ENCODE data around the gene NDUFAF8. TPM values are rescaled to one million over a fixed set of nuclear protein-coding genes. Genes with fewer than 3 reads are reported as not detected.

The NDUFAF8 gene
- total RNA-seq, 2 experiments from 2014 or later, result 129 to 165 TPM

- no peak overlapping the region for H2AFZ ChIP-seq (ENCODE audit: low read length)
- ChIA-PET CTCF (ENCODE audit: unreplicated experiment) (no interaction called here), POLR2A (no interaction called here)
- TF ChIP-seq EZH2phosphoT487 (IDR thresholded peaks at IDR 0.05; ENCODE audit: borderline replicate concordance, low read depth, low read length) (no peak), CTCF (conservative IDR thresholded peaks at IDR 0.05; ENCODE audit: low read length) (no peak)
- H4K20me1 ChIP-seq (ENCODE audit: insufficient read depth, low read length), result no peaks in the 10 kb centered on the region
- intact Hi-C loops (cut with micrococcal nuclease; ENCODE audit: unreplicated experiment), result no loop called here
- peaks cover 11% of the 10 kb centered on the region for H3K4me1 ChIP-seq (ENCODE audit: insufficient read depth, low read length, poor library complexity, severe bottlenecking)
- no TSS peak for BruUV-seq (replicated peaks)
- H3K36me3 ChIP-seq (ENCODE audit: insufficient read depth, low read length), result peaks cover 23% of the 10 kb centered on the region
- no peak overlapping the region for H3K4me2 ChIP-seq (ENCODE audit: low read length)
- H3K4me3 ChIP-seq (ENCODE audit: low read depth, low read length, poor library complexity, severe bottlenecking), result no peak overlapping the region
- peaks cover 9% of the 10 kb centered on the region; the same call in 1 of the 2 replicates for H3K79me2 ChIP-seq (ENCODE audit: insufficient read depth, low read depth, low read length)
- H3K27ac ChIP-seq (ENCODE audit: low read depth, low read length, poor library complexity, severe bottlenecking), result no peak overlapping the region
- H3K9me2 ChIP-seq (ENCODE audit: insufficient read depth, low read length), result no peaks in the 10 kb centered on the region
- H3K9me3 ChIP-seq (ENCODE audit: low read length), result no peaks in the 10 kb centered on the region
- DNase-seq (ENCODE audit: low spot score), result no peak
Observed at GRCh38 chr17:81233811-81234505, 5.2 kb upstream of the NDUFAF8 start.

DNA sequence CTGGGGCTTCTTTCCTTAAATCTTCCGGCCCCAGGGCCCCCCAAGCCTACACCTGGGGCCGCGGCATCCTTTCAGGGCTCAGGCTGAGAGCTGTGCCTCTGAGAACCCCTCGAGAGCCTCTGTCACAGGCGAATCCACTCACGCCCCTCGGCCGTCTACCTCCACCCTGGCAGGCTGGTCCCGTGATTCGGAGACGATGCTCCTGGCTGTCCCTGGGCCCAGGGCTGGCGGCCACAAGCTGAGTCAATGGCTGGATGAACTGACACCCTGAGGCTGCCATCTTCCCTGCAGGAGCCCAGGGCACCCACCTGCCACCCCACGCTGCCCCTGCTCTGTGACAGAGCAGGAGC is 4.6 kb upstream of the NDUFAF8 start:
- TF ChIP-seq CTCF (conservative IDR thresholded peaks at IDR 0.05; ENCODE audit: low read length) (no peak), EZH2phosphoT487 (IDR thresholded peaks at IDR 0.05; ENCODE audit: borderline replicate concordance, low read depth, low read length) (no peak)
- Histone ChIP-seq H3K4me1 (ENCODE audit: insufficient read depth, low read length, poor library complexity, severe bottlenecking) (peaks cover 11% of the 10 kb centered on the region), H3K27ac (ENCODE audit: low read depth, low read length, poor library complexity, severe bottlenecking) (no peak overlapping the region), H3K4me3 (ENCODE audit: low read depth, low read length, poor library complexity, severe bottlenecking) (no peak overlapping the region), H3K79me2 (ENCODE audit: insufficient read depth, low read depth, low read length) (peaks cover 10% of the 10 kb centered on the region; the same call in 1 of the 2 replicates), H3K9me2 (ENCODE audit: insufficient read depth, low read length) (no peaks in the 10 kb centered on the region), H3K9me3 (ENCODE audit: low read length) (no peaks in the 10 kb centered on the region), H2AFZ (ENCODE audit: low read length) (no peak overlapping the region), H3K36me3 (ENCODE audit: insufficient read depth, low read length) (peaks cover 21% of the 10 kb centered on the region), H3K4me2 (ENCODE audit: low read length) (no peak overlapping the region), H4K20me1 (ENCODE audit: insufficient read depth, low read length) (no peaks in the 10 kb centered on the region)
- ChIA-PET POLR2A (no interaction called here), CTCF (ENCODE audit: unreplicated experiment) (no interaction called here)
- BruUV-seq (replicated peaks), result no TSS peak
- DNase-seq (ENCODE audit: low spot score), result no peak
- intact Hi-C loops (cut with micrococcal nuclease; ENCODE audit: unreplicated experiment), result no loop called here

DNA sequence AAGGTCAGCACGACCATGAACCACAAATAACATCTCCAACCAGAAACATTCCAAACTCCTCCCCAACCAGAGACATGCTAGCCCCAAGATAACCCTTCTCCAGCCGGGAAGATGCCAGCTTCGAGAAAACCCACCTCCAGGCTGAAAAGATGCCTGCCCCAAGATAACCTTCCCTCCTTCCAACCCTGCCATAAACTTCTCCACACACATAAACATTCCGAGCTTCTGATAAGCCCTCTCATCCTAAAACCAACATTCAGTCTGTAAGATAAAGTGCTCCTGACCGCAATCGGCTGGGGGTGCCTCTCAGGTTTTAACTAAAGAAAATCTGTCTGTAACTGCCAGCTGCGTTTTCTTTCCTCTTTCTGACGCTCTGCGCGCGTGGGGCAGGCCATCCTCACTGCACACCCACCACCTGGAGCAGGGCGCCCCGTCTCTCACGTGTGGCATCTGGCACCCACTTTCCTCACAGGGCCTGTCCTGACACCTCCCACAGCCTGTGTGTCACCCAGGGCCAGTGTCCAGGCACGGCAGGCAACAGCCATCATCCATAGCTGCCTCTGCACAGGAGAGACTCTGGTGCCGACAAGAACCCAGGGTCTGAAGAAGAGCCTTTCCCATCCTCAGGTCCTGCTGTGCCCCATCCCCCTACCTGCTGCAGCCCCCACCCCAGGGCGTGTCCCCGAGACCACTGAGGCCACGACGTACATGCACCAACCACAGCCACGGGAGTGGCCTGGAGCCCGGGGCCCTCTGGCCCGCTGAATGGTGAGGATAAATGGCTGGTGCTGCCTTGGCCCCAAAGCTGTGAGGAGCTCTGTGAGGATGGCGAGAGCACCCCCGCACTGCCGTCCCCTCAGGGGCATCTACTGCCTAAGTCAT is 3.9 kb upstream of the NDUFAF8 start:
- Histone ChIP-seq H3K9me3 (ENCODE audit: low read length) (no peaks in the 10 kb centered on the region), H2AFZ (ENCODE audit: low read length) (no peak overlapping the region), H3K4me2 (ENCODE audit: low read length) (no peak overlapping the region), H3K79me2 (ENCODE audit: insufficient read depth, low read depth, low read length) (peaks cover 17% of the 10 kb centered on the region), H4K20me1 (ENCODE audit: insufficient read depth, low read length) (no peaks in the 10 kb centered on the region), H3K4me3 (ENCODE audit: low read depth, low read length, poor library complexity, severe bottlenecking) (no peak overlapping the region), H3K27ac (ENCODE audit: low read depth, low read length, poor library complexity, severe bottlenecking) (no peak overlapping the region), H3K36me3 (ENCODE audit: insufficient read depth, low read length) (peaks cover 17% of the 10 kb centered on the region), H3K4me1 (ENCODE audit: insufficient read depth, low read length, poor library complexity, severe bottlenecking) (peaks cover 13% of the 10 kb centered on the region), H3K9me2 (ENCODE audit: insufficient read depth, low read length) (no peaks in the 10 kb centered on the region)
- BruUV-seq (replicated peaks), result no TSS peak
- intact Hi-C loops (cut with micrococcal nuclease; ENCODE audit: unreplicated experiment), result no loop called here
- TF ChIP-seq CTCF (conservative IDR thresholded peaks at IDR 0.05; ENCODE audit: low read length) (no peak), EZH2phosphoT487 (IDR thresholded peaks at IDR 0.05; ENCODE audit: borderline replicate concordance, low read depth, low read length) (no peak)
- DNase-seq (ENCODE audit: low spot score), result no peak
- CTCF ChIA-PET (ENCODE audit: unreplicated experiment), result no interaction called here
- POLR2A ChIA-PET, result no interaction called here
